ENCODE data around the gene SMYD1.

The SMYD1 gene

DNA sequence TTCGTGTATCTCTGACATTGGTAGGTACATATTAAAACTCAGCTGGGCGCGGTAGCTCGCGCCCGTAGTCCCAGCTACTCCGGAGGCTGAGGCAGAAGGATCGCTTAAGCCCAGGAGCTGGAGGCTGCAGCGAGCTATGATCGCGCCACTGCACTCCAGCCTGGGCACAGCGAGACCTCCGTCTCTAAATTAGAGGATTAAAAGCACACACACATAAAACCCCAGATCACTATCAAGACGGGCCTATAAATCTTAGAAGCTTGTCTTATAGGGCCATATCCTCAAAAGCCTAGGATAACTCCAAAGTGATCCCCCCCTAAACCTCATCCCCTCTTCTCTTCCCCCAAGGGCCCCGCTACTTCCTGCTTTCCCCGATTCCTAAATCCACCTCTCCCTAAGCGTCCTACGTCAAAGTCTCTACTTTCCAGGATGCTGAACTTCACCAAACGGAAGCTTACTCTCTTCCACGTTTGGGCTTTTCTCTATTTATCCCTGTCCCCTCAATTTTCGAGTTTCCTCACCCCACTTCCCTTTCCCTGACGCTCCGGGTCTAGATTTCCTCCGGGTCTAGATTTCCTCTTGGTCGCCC, 12.7 kb upstream of the SMYD1 start:
- TF ChIP-seq FOXM1 (IDR thresholded peaks at IDR 0.05; ENCODE audit: borderline replicate concordance, low read depth) = no peak
- TF ChIP-seq, protein P1, sequence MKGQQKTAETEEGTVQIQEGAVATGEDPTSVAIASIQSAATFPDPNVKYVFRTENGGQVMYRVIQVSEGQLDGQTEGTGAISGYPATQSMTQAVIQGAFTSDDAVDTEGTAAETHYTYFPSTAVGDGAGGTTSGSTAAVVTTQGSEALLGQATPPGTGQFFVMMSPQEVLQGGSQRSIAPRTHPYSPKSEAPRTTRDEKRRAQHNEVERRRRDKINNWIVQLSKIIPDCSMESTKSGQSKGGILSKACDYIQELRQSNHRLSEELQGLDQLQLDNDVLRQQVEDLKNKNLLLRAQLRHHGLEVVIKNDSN (IDR thresholded peaks at IDR 0.05) = no peak
- TF ChIP-seq TAF1 (IDR thresholded peaks at IDR 0.05; ENCODE audit: low read depth) = no peak
- no peak for TF ChIP-seq CREB1 (IDR thresholded peaks at IDR 0.05; ENCODE audit: low read depth)
- no peak for TF ChIP-seq ZBTB7A (IDR thresholded peaks at IDR 0.05; ENCODE audit: low read depth)
- no peak for TF ChIP-seq NFIC (IDR thresholded peaks at IDR 0.05)
- TF ChIP-seq, protein P2, sequence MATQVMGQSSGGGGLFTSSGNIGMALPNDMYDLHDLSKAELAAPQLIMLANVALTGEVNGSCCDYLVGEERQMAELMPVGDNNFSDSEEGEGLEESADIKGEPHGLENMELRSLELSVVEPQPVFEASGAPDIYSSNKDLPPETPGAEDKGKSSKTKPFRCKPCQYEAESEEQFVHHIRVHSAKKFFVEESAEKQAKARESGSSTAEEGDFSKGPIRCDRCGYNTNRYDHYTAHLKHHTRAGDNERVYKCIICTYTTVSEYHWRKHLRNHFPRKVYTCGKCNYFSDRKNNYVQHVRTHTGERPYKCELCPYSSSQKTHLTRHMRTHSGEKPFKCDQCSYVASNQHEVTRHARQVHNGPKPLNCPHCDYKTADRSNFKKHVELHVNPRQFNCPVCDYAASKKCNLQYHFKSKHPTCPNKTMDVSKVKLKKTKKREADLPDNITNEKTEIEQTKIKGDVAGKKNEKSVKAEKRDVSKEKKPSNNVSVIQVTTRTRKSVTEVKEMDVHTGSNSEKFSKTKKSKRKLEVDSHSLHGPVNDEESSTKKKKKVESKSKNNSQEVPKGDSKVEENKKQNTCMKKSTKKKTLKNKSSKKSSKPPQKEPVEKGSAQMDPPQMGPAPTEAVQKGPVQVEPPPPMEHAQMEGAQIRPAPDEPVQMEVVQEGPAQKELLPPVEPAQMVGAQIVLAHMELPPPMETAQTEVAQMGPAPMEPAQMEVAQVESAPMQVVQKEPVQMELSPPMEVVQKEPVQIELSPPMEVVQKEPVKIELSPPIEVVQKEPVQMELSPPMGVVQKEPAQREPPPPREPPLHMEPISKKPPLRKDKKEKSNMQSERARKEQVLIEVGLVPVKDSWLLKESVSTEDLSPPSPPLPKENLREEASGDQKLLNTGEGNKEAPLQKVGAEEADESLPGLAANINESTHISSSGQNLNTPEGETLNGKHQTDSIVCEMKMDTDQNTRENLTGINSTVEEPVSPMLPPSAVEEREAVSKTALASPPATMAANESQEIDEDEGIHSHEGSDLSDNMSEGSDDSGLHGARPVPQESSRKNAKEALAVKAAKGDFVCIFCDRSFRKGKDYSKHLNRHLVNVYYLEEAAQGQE (IDR thresholded peaks at IDR 0.05; ENCODE audit: low read depth) = no peak
- no peak for TF ChIP-seq TCF12 (IDR thresholded peaks at IDR 0.05; ENCODE audit: low read depth)
- TF ChIP-seq EP300 (IDR thresholded peaks at IDR 0.05; ENCODE audit: borderline replicate concordance) = no peak
- TF ChIP-seq EGR1 (IDR thresholded peaks at IDR 0.05) = no peak
- TF ChIP-seq YY1 (IDR thresholded peaks at IDR 0.05; ENCODE audit: low read depth) = no peak

DNA sequence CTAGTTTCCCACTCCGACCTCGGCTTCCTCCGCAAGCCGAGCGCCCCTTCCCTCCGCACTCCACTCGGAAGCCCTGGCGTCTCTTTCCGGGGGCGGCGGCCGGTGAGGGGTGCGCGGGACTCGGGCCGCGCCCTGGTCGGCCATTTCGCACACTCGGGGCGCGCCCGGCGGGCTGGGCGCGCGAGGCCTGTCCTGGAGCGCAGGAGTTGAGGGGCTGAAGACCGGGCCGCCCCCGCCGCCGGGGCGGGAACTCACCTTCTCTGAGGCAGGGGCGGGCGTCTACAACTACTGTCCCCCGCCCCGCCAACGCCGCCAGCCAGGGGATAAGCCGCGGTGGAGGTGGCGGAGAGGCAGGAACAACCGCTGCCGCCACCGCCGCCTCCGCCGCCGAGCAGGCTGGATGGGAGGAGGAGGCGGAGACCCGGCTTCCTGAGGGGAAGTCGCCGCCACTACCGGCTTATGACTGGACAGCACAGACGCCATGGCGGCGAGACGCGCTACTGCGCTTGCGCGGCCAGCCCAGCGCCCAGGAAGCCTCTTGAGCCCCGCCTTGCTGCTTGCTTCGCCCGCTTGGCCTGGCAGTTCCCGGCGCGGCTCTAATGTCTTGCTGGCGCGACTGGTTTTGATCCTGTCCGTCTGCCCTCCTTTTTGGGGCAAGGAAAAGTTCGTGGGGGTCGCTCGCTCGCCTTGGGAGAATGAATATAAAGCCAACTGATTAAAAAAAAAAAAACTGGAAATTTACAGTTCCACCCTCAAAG, 12.1 kb upstream of the SMYD1 start, which contains the start of gene KRCC1:
TSS of gene KRCC1 (minus strand) at position 413 of the 758 bp plus-strand sequence. CDS start 27,220 bp downstream, outside the sequence.
- TF ChIP-seq EGR1 (IDR thresholded peaks at IDR 0.05) (peak; percentile 48; the same call in 1 of the 2 replicates), ZBTB7A (IDR thresholded peaks at IDR 0.05; ENCODE audit: low read depth) (0 out of 2 replicates have a peak, but pooled peaks have one; percentile 30), CREB1 (IDR thresholded peaks at IDR 0.05; ENCODE audit: low read depth) (no peak), TCF12 (IDR thresholded peaks at IDR 0.05; ENCODE audit: low read depth) (peak; percentile 28; the same call in 1 of the 2 replicates), TAF1 (IDR thresholded peaks at IDR 0.05; ENCODE audit: low read depth) (peak; percentile 92), NFIC (IDR thresholded peaks at IDR 0.05) (no peak), YY1 (IDR thresholded peaks at IDR 0.05; ENCODE audit: low read depth) (peak; percentile 86)
- TF ChIP-seq, protein P3, sequence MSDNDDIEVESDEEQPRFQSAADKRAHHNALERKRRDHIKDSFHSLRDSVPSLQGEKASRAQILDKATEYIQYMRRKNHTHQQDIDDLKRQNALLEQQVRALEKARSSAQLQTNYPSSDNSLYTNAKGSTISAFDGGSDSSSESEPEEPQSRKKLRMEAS (IDR thresholded peaks at IDR 0.05) = peak; percentile 74

DNA sequence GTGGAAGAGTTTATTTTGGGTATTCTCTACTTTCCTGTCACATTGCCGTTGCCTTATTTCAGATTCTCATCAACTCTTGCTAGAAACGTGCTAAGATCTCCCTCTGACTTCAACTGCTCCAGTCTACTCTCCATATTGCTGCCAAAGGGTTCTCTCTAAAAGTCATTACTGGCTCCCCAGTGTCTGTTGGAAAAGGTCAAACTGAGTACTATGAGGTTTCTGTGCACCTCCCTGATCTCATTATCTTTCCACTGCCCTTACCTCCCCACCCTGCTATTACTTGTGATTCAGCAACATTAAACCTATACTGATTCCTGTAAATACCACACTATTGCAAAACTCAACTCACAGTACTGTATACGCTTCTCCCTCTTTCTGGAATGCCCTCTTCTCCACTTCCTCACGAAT, 10.2 kb upstream of the SMYD1 start:
- TF ChIP-seq YY1 (IDR thresholded peaks at IDR 0.05; ENCODE audit: low read depth) (no peak), RAD21 (IDR thresholded peaks at IDR 0.05; ENCODE audit: low read depth) (no peak), FOXM1 (IDR thresholded peaks at IDR 0.05; ENCODE audit: borderline replicate concordance, low read depth) (no peak), CREB1 (IDR thresholded peaks at IDR 0.05; ENCODE audit: low read depth) (no peak), TAF1 (IDR thresholded peaks at IDR 0.05; ENCODE audit: low read depth) (no peak), NFIC (IDR thresholded peaks at IDR 0.05) (no peak), EP300 (IDR thresholded peaks at IDR 0.05; ENCODE audit: borderline replicate concordance) (no peak)
- TF ChIP-seq, protein P1 (IDR thresholded peaks at IDR 0.05) = no peak

DNA sequence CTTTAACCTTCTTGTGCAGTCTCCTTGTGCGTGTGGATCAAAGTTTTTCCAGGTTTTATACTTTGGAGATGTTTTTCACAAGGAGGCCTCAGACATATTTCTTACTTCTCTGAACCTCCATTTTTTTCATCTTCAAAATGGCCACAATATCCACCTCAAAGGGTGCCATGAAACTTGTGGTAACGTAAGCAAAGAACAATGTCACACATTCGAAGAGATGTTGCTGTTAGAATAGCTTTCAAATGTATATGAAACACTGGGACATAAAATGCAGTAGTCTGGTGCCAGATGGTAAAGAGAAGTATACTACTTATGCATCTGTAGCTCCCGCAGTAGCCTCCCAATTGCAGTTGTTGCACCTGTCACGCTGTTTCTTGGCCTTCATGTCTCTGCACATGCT, 9.4 kb upstream of the SMYD1 start:
- TF ChIP-seq TAF1 (IDR thresholded peaks at IDR 0.05; ENCODE audit: low read depth) = no peak
- TF ChIP-seq EP300 (IDR thresholded peaks at IDR 0.05; ENCODE audit: borderline replicate concordance) = no peak
- TF ChIP-seq, protein P1 (IDR thresholded peaks at IDR 0.05) = no peak
- TF ChIP-seq CEBPB (IDR thresholded peaks at IDR 0.05) = no peak
- TF ChIP-seq EGR1 (IDR thresholded peaks at IDR 0.05) = no peak
- no peak for TF ChIP-seq TCF12 (IDR thresholded peaks at IDR 0.05; ENCODE audit: low read depth)
- TF ChIP-seq RAD21 (IDR thresholded peaks at IDR 0.05; ENCODE audit: low read depth) = no peak
- TF ChIP-seq CREB1 (IDR thresholded peaks at IDR 0.05; ENCODE audit: low read depth) = no peak
- TF ChIP-seq ZBTB7A (IDR thresholded peaks at IDR 0.05; ENCODE audit: low read depth) = no peak
- no peak for TF ChIP-seq NFIC (IDR thresholded peaks at IDR 0.05)
- TF ChIP-seq, protein P3 (IDR thresholded peaks at IDR 0.05) = no peak
- no peak for TF ChIP-seq TEAD4 (IDR thresholded peaks at IDR 0.05)
- no peak for TF ChIP-seq FOXM1 (IDR thresholded peaks at IDR 0.05; ENCODE audit: borderline replicate concordance, low read depth)
- TF ChIP-seq, protein P2 (IDR thresholded peaks at IDR 0.05; ENCODE audit: low read depth) = no peak
- TF ChIP-seq YY1 (IDR thresholded peaks at IDR 0.05; ENCODE audit: low read depth) = no peak
